Epithelial cell of proximal tubule (primary cell): ENCODE measurements around the gene DBNL. TPM values are rescaled to one million over a fixed set of nuclear protein-coding genes. Genes with fewer than 3 reads are reported as not detected.

Source experiments
- DNase-seq: peaks from one replicate; pipeline ENCODE4 v3.0.0-alpha.2; 2011; ENCODE audit warnings: low read depth
- H3K4me3 ChIP-seq: 2 replicates; pipeline ENCODE4 v1.5.1; 2011; ENCODE audit warnings: low read depth, mild to moderate bottlenecking, low read length
- total RNA-seq: library from RNA; depleted of rRNA; stranded (reverse); fragments of >200 nt; gene quantifications from 2 replicates; pipeline ENCODE4 v1.2.3, GENCODE V29; 2015
- TF ChIP-seq, protein P1 (sequence below): conservative IDR thresholded peaks from 2 replicates; pipeline ENCODE4 v1.5.1; 2012; ENCODE audit warnings: low read depth, mild to moderate bottlenecking, low read length

The DBNL gene
- total RNA-seq, 1 donor from 2014 or later: 97.7 TPM

DNA sequence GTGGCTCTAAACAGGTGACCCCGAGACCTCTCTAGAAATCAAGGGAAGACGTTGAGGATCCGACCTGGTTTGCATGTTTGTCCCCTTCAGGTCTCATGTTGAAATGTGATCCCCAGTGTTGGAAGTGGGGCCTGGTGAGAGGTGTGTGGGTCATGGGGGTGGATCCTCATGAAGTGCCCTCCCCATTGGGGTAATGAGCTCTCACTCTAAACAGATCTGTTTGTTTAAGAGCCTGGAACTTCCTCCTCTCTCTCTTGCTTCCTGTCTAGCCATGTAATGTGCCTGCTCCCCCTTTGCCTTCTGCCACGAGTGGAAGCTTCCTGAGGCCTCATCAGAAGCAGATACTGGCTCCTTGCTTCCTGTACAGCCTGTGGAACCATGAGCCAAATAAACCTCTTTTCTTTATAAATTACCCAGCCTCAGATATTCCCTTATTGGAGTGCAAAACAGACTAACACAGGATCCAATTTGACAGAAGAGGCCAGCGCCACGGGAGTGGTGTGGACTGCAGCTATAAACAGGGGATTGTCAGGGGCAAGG, 48.7 kb downstream of the DBNL start:
- DNase-seq: no peak
- TF ChIP-seq, protein P1, sequence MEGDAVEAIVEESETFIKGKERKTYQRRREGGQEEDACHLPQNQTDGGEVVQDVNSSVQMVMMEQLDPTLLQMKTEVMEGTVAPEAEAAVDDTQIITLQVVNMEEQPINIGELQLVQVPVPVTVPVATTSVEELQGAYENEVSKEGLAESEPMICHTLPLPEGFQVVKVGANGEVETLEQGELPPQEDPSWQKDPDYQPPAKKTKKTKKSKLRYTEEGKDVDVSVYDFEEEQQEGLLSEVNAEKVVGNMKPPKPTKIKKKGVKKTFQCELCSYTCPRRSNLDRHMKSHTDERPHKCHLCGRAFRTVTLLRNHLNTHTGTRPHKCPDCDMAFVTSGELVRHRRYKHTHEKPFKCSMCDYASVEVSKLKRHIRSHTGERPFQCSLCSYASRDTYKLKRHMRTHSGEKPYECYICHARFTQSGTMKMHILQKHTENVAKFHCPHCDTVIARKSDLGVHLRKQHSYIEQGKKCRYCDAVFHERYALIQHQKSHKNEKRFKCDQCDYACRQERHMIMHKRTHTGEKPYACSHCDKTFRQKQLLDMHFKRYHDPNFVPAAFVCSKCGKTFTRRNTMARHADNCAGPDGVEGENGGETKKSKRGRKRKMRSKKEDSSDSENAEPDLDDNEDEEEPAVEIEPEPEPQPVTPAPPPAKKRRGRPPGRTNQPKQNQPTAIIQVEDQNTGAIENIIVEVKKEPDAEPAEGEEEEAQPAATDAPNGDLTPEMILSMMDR: no peak
- H3K4me3 ChIP-seq: no peak overlapping the region

DNA sequence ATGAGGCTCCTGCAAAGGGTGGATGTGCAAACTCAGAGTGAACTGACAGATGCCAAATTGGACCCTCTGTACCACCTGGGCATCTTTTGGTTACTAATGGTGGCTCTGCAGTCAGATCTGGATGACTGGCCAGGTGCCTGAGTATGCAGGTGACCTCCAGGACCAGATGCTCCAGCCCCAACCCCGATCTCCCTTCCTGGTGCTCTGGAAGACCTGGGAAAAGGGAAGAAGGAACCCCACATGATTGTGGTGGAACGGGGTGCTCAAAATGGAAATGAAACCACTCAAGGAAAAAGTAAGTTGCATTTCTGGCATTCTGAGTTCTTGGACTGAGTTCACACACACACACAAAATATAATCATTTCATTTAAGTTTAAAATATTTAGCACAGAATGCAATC, 49.9 kb downstream of the DBNL start:
- no peak for DNase-seq
- TF ChIP-seq, protein P1: no peak
- no peak overlapping the region for H3K4me3 ChIP-seq

DNA sequence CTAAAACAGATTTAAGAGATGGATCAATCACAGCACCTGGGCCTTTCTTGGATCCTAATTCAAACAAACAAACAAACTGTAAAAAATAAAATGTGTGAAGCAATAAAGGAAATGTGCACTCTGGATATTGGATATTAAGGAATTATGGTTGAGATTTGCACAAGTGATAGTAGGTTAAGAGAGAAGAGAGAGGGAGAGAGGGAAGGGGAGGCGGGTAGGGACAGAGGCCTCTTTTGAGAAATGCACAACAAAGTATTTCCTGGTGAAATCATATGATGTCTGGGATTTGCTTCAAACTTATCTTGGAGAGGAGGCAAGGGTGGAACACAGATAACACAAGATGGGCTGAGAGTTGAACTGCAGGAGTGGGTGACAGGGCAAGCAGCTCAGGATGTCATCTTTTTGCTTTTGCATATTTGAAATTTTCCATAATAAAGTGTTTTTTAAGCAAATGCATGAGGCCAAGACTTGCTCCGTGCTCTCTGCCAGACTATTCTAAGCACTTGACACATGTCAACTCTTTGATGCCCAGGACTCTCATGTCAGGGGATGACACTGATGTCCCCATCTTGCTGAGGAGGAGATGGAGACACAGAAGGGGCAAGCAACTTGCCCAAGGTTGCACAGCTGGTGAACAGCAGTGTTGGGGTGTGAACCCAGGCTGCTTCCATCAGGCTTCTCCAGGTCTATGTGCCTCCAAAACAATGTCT, 50.5 kb downstream of the DBNL start:
- no peak for DNase-seq
- TF ChIP-seq, protein P1: no peak
- no peak overlapping the region for H3K4me3 ChIP-seq

GRCh38 chr7:44095781-44096180, 51.3 kb downstream of the DBNL start:
- H3K4me3 ChIP-seq: no peak overlapping the region
- TF ChIP-seq, protein P1: no peak
- no peak for DNase-seq

DNA sequence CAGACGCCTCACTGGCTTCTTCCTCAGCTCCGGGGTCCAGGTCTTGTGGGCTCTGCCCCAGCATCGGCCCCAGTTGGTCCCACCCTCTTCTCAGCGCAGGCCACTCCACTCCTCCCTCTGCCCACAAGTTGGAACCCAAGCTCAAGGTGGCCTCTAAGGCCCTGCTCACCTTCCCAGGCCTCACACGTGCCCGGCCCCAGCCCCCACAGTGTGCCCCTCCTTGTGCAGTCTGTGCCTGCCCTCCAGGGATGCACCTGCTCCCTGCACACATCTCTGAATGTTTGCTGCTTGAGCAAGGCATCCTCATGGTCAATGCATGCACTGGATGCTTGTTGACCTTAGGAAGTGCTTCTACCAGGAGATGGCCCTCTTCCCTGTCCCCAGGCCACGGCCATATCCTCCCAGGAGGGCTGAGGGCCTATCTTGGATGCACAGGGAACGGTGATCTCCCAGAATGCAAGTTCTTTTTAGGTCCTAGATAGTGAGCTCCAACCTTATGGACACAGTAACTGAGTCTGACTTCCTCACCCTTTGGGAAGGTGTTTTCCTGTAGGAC, 51.9 kb downstream of the DBNL start:
- TF ChIP-seq, protein P1: no peak
- DNase-seq: no peak
- H3K4me3 ChIP-seq: no peak overlapping the region

DNA sequence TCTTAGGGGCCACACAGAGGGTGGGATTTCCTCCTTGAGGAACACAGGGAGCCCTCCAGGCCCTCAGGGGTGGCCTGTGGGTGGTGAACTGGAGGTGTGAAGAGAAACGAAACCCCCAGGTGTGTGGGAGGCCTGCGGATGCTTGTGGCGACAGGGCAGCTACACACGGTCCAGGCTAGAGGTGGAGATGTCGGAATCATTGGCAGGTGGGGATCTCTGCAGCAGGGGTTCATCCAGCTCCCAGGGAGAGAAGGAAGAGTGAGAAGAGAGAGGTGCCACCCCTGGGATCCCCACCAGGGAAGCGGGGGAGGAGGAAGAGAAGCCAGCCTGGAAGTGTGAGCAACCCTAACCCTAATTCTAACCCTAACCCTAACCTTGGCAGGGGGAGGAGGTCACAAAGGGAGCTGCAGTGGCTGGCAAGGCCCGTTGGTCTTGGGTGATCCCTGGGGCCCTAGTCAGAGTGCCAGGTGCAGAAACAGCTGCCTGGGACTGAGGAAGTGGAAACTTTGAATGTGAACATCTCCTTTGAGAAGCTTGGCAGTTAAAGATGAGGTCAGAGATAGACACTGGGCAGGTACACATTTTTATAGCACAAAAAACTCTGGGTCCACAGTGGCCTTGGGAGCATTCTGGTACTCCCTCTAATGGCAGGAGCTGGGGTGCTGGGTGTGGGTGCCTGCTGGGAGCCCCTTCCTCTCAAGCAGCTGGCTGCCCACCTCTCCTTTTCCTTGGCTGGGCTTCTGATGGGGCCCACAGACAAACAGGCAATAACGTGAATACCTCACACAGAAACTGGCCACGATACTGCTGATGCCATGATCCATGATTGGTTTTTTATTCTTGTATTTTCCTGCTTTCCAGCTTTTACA, 52.8 kb downstream of the DBNL start:
- TF ChIP-seq, protein P1: no peak
- H3K4me3 ChIP-seq: no peak overlapping the region
- DNase-seq: no peak
